GM12878 (cell line): ENCODE results near the gene RAD18. TPM values are rescaled to one million over a fixed set of nuclear protein-coding genes. Genes with fewer than 3 reads are reported as not detected.

Experiments used
- ASH2L ChIP-seq: fragments of 300-600, 200-600 bp; sonication (generic); IDR thresholded peaks from 2 replicates; pipeline ENCODE4 v1.6.1; 2017; ENCODE audit warnings: low read depth, mild to moderate bottlenecking, borderline replicate concordance
- ATF7 ChIP-seq: fragments of 450-650 bp; IDR thresholded peaks from 2 replicates; pipeline ENCODE4 v1.6.1; 2016; ENCODE audit warnings: low read depth, mild to moderate bottlenecking
- CEBPZ ChIP-seq: fragments of 150-350 bp; IDR thresholded peaks from 2 replicates; pipeline ENCODE4 v1.6.1; 2016; ENCODE audit warnings: low read depth, low read length
- E2F4 ChIP-seq: IDR thresholded peaks from 2 replicates; pipeline ENCODE4 v1.6.1; 2012; ENCODE audit warnings: low read depth, low read length, improper control_type of control experiment
- E2F8 ChIP-seq: fragments of 450-650 bp; IDR thresholded peaks from 2 replicates; pipeline ENCODE4 v1.6.1; 2018; ENCODE audit warnings: mild to moderate bottlenecking, low read depth, moderate library complexity; ENCODE audit not compliant: partially characterized antibody
- MTA3 ChIP-seq: IDR thresholded peaks from 2 replicates; pipeline ENCODE4 v1.6.1; 2012; ENCODE audit warnings: low read length, inconsistent platforms, borderline replicate concordance
- ZZZ3 ChIP-seq: IDR thresholded peaks from 2 replicates; pipeline ENCODE4 v1.6.1; 2011; ENCODE audit warnings: low read depth; ENCODE audit not compliant: control insufficient read depth, insufficient read length
- polyA plus RNA-seq, 11 experiments: library from polyadenylated mRNA; depleted of rRNA in 4 of 11; unstranded in 6 of 11; stranded (reverse) in 5 of 11; fragments of >200 nt; fragmentation: Nextera tagmentation in 4 of 11; fragmentation: Illumina TruSeq in 1 of 11; extraction: Ambion mirVana in 4 of 11; extraction: Trizol in 1 of 11; gene quantifications; 1 replicate in 1 of 11; 2 replicates in 10 of 11; pipeline versions ENCODE4 v1.2.1 to v1.2.3, GENCODE V29; 2011 to 2016; ENCODE audit warnings: inconsistent platforms in 2 of 11, missing spikeins in 2 of 11, low read depth in 1 of 11
- total RNA-seq, 4 experiments: library from RNA; depleted of rRNA in 3 of 4; stranded (reverse); fragments of >200 nt in 3 of 4; fragmentation: Illumina TruSeq in 1 of 4; extraction: Trizol in 1 of 4; gene quantifications; 2 replicates each; pipeline versions ENCODE4 v1.2.1 to v1.2.3, GENCODE V29; 2013 to 2021

Gene RAD18
- total and polyA plus RNA-seq, 10 of the 15 experiments (the other 5 are each of a cell fraction or from before 2014, with no cell fraction given): 8.7 to 38.6 (median 19.2) TPM

DNA sequence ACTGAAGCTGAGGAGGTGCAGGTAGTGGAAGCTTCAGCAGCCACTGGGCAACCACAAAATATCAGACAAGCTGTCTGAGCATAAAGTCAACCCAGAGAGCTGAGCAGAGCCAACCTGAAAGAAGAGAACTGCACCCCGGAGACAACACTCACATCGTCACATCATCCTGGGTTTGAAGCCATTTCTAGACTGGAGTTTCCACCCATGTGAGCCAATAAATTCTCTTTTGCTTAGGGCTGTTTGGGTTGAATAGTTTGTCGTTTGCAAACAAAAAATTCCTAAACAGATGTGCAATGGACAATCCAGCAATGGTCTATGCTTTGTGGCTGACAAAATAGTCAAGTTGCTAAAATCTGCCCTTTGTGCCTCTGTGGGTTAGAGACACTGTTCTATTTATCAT is 15.3 kb upstream of the RAD18 start (continued):
- TF ChIP-seq E2F8: no peak
- no peak for TF ChIP-seq MTA3
- TF ChIP-seq E2F4: no peak
- TF ChIP-seq ATF7: no peak
- no peak for TF ChIP-seq ZZZ3
- TF ChIP-seq ASH2L: no peak
- no peak for TF ChIP-seq CEBPZ
